Immature natural killer cell (primary cell): ENCODE data around the gene KIN. TPM values are rescaled to one million over a fixed set of nuclear protein-coding genes. Genes with fewer than 3 reads are reported as not detected.
A peak's percentile ranks its signal among the peaks of the same experiment; 100 is the strongest.
"Not testable (repeated sequence)": the region's sequence is repeated elsewhere in the genome, so short reads cannot be mapped to it uniquely, and the experiment has no call there.

ENCODE experiments used
- DNase-seq, 3 donors: peaks; one replicate each; pipeline ENCODE4 v3.0.0; 2022; ENCODE audit warnings: mixed read lengths in 1 of 3
- H3K27ac Mint-ChIP-seq, 6 donors: one replicate each; pipeline ENCODE4 v1.8.0; 2020; ENCODE audit warnings: mixed read lengths in 6 of 6, mild to moderate bottlenecking in 5 of 6, inconsistent platforms in 4 of 6, moderate library complexity in 3 of 6
- H3K27me3 Mint-ChIP-seq, 3 donors: one replicate each; pipeline ENCODE4 v1.8.0; 2020 to 2021; ENCODE audit warnings: low read depth in 3 of 3, mild to moderate bottlenecking in 3 of 3, mixed read lengths in 3 of 3, moderate library complexity in 3 of 3, inconsistent platforms in 1 of 3
- H3K36me3 Mint-ChIP-seq, 3 donors: one replicate each; pipeline ENCODE4 v1.8.0; 2020; ENCODE audit warnings: mixed read lengths in 3 of 3, inconsistent platforms in 2 of 3, mild to moderate bottlenecking in 2 of 3
- H3K4me1 Mint-ChIP-seq, 2 donors: one replicate each; pipeline ENCODE4 v1.8.0; 2020; ENCODE audit warnings: inconsistent platforms in 2 of 2, mild to moderate bottlenecking in 2 of 2, mixed read lengths in 2 of 2, moderate library complexity in 1 of 2
- H3K4me3 Mint-ChIP-seq, 5 donors: one replicate each; pipeline ENCODE4 v1.8.0; 2020; ENCODE audit warnings: mild to moderate bottlenecking in 5 of 5, mixed read lengths in 5 of 5, inconsistent platforms in 3 of 5, moderate library complexity in 3 of 5
- H3K9me3 Mint-ChIP-seq, 6 donors: one replicate each; pipeline ENCODE4 v1.8.0; 2020; ENCODE audit warnings: mild to moderate bottlenecking in 6 of 6, mixed read lengths in 6 of 6, inconsistent platforms in 4 of 6, moderate library complexity in 3 of 6
- polyA plus RNA-seq, 3 donors: library from polyadenylated mRNA; unstranded; fragments of 300-500 nt; fragmentation: Illumina TruSeq; gene quantifications; one replicate each; pipeline ENCODE4 v1.2.3, GENCODE V29; 2021

Gene KIN
- polyA plus RNA-seq, 3 donors from 2014 or later: 7.2 to 10.4 (median 8.9) TPM

- not testable (repeated sequence) for H3K27me3 Mint-ChIP-seq, H3K27ac Mint-ChIP-seq, H3K9me3 Mint-ChIP-seq, H3K4me1 Mint-ChIP-seq, H3K36me3 Mint-ChIP-seq, H3K4me3 Mint-ChIP-seq, DNase-seq
These were observed 23.9 kb upstream of the KIN start for GRCh38 chr10:7811743-7812142.

- Mint-ChIP-seq H3K4me1 (no peaks in the 10 kb centered on the region), H3K4me3 (no peak overlapping the region), H3K27me3 (peaks cover 0 to 4% (median 2%) of the 10 kb centered on the region in 3 donors), H3K36me3 (peaks cover 5 to 9% (median 9%) of the 10 kb centered on the region in 3 donors), H3K27ac (peak overlapping the region in 3 of 6 donors; percentile 12 to 45 (median 42)), H3K9me3 (no peaks in the 10 kb centered on the region)
- no peak for DNase-seq
These were observed 23.2 kb upstream of the KIN start for GRCh38 chr10:7811000-7811399.

- peaks cover 0 to 4% (median 2%) of the 10 kb centered on the region in 3 donors for H3K27me3 Mint-ChIP-seq
- H3K9me3 Mint-ChIP-seq: no peaks in the 10 kb centered on the region
- H3K4me1 Mint-ChIP-seq: no peaks in the 10 kb centered on the region
- peak overlapping the region in 1 of 6 donors; percentile 45 for H3K27ac Mint-ChIP-seq
- no peak for DNase-seq
- no peak overlapping the region for H3K4me3 Mint-ChIP-seq
- peaks cover 5 to 9% (median 9%) of the 10 kb centered on the region in 3 donors for H3K36me3 Mint-ChIP-seq
These were observed 22.6 kb upstream of the KIN start for GRCh38 chr10:7810443-7810842.

GRCh38 chr10:7808686-7809267 is 21.0 kb upstream of the KIN start:
- DNase-seq: no peak
- Mint-ChIP-seq H3K36me3 (peaks cover 13 to 19% (median 18%) of the 10 kb centered on the region in 3 donors), H3K27me3 (peaks cover 0 to 4% (median 2%) of the 10 kb centered on the region in 3 donors), H3K4me1 (no peaks in the 10 kb centered on the region), H3K4me3 (no peak overlapping the region), H3K9me3 (no peaks in the 10 kb centered on the region), H3K27ac (peak overlapping the region in 1 of 6 donors; percentile 21)

GRCh38 chr10:7804741-7805140 is 16.9 kb upstream of the KIN start:
- Mint-ChIP-seq H3K4me1 (no peaks in the 10 kb centered on the region), H3K36me3 (peaks cover 26 to 48% (median 38%) of the 10 kb centered on the region in 3 donors), H3K27me3 (peaks cover 0 to 4% (median 0%) of the 10 kb centered on the region in 3 donors), H3K4me3 (no peak overlapping the region), H3K9me3 (no peaks in the 10 kb centered on the region), H3K27ac (no peak overlapping the region)
- no peak for DNase-seq

GRCh38 chr10:7804216-7804615 is 16.4 kb upstream of the KIN start:
- H3K27me3 Mint-ChIP-seq: no peaks in the 10 kb centered on the region
- peaks cover 30 to 53% (median 44%) of the 10 kb centered on the region in 3 donors for H3K36me3 Mint-ChIP-seq
- H3K9me3 Mint-ChIP-seq: no peaks in the 10 kb centered on the region
- no peak for DNase-seq
- no peak overlapping the region for H3K27ac Mint-ChIP-seq
- no peak overlapping the region for H3K4me3 Mint-ChIP-seq
- no peaks in the 10 kb centered on the region for H3K4me1 Mint-ChIP-seq

- Mint-ChIP-seq H3K36me3 (peaks cover 31 to 56% (median 44%) of the 10 kb centered on the region in 3 donors), H3K27ac (no peak overlapping the region), H3K9me3 (no peaks in the 10 kb centered on the region), H3K27me3 (no peaks in the 10 kb centered on the region), H3K4me3 (no peak overlapping the region), H3K4me1 (no peaks in the 10 kb centered on the region)
- no peak for DNase-seq
These were observed 14.8 kb upstream of the KIN start for GRCh38 chr10:7802606-7803005.

- Mint-ChIP-seq H3K4me1 (peaks cover 10 to 28% of the 10 kb centered on the region in 2 donors), H3K36me3 (peaks cover 24 to 36% (median 26%) of the 10 kb centered on the region in 3 donors), H3K27ac (peak overlapping the region in 1 of 6 donors; percentile 51), H3K27me3 (no peaks in the 10 kb centered on the region), H3K4me3 (no peak overlapping the region), H3K9me3 (no peaks in the 10 kb centered on the region)
- no peak for DNase-seq
These were observed 9.8 kb upstream of the KIN start for GRCh38 chr10:7797582-7797981.

GRCh38 chr10:7795605-7796004 is 7.8 kb upstream of the KIN start:
- Mint-ChIP-seq H3K27me3 (no peaks in the 10 kb centered on the region), H3K4me3 (no peak overlapping the region), H3K9me3 (no peaks in the 10 kb centered on the region), H3K36me3 (peaks cover 18 to 24% (median 18%) of the 10 kb centered on the region in 3 donors), H3K27ac (no peak overlapping the region), H3K4me1 (peaks cover 10 to 46% of the 10 kb centered on the region in 2 donors)
- no peak for DNase-seq

- no peak overlapping the region for H3K4me3 Mint-ChIP-seq
- no peak for DNase-seq
- H3K9me3 Mint-ChIP-seq: no peaks in the 10 kb centered on the region
- peaks cover 10 to 55% of the 10 kb centered on the region in 2 donors for H3K4me1 Mint-ChIP-seq
- no peak overlapping the region for H3K27ac Mint-ChIP-seq
- no peaks in the 10 kb centered on the region for H3K27me3 Mint-ChIP-seq
- peaks cover 11 to 20% (median 12%) of the 10 kb centered on the region in 3 donors for H3K36me3 Mint-ChIP-seq
These were observed 6.6 kb upstream of the KIN start for GRCh38 chr10:7794251-7795026.

- H3K9me3 Mint-ChIP-seq: no peaks in the 10 kb centered on the region
- H3K4me1 Mint-ChIP-seq: peaks cover 9 to 66% of the 10 kb centered on the region in 2 donors
- peaks cover 8 to 14% (median 8%) of the 10 kb centered on the region in 3 donors for H3K36me3 Mint-ChIP-seq
- no peak overlapping the region for H3K4me3 Mint-ChIP-seq
- no peak for DNase-seq
- H3K27me3 Mint-ChIP-seq: peaks cover 0 to 2% (median 0%) of the 10 kb centered on the region in 3 donors
- peak overlapping the region in 2 of 6 donors; percentile 6 to 8 for H3K27ac Mint-ChIP-seq
These were observed 4.7 kb upstream of the KIN start for GRCh38 chr10:7792541-7792940.

GRCh38 chr10:7789390-7789789 is 1.6 kb upstream of the KIN start:
- Mint-ChIP-seq H3K4me3 (peak overlapping the region in 1 of 5 donors; percentile 37), H3K4me1 (peaks cover 0 to 64% of the 10 kb centered on the region in 2 donors), H3K27me3 (peaks cover 0 to 2% (median 0%) of the 10 kb centered on the region in 3 donors), H3K9me3 (no peaks in the 10 kb centered on the region), H3K36me3 (peaks cover 0 to 5% (median 0%) of the 10 kb centered on the region in 3 donors), H3K27ac (peak overlapping the region in 5 of 6 donors; percentile 53 to 86 (median 53))
- DNase-seq: no peak

GRCh38 chr10:7788639-7789286 is 970 bp upstream of the KIN start:
- no peak for DNase-seq
- peak overlapping the region in 2 of 6 donors; percentile 85 to 86 for H3K27ac Mint-ChIP-seq
- H3K36me3 Mint-ChIP-seq: peaks cover 0 to 5% (median 0%) of the 10 kb centered on the region in 3 donors
- no peak overlapping the region for H3K4me3 Mint-ChIP-seq
- no peaks in the 10 kb centered on the region for H3K9me3 Mint-ChIP-seq
- peaks cover 0 to 61% of the 10 kb centered on the region in 2 donors for H3K4me1 Mint-ChIP-seq
- H3K27me3 Mint-ChIP-seq: peaks cover 0 to 2% (median 0%) of the 10 kb centered on the region in 3 donors
